GM13977 (cell line): Measurements from ENCODE around the gene ITPRIPL1.

Experiments
- DNase-seq: peaks from one replicate; pipeline ENCODE4 v3.0.0; 2012; ENCODE audit warnings: low spot score
- in situ Hi-C: fragments of 300-500 bp; cut with MboI; formaldehyde crosslinking; loops from one replicate; pipeline ENCODE4 v1.12.0; 2022; ENCODE audit warnings: low sequenced_read_pairs, low pct_unique_long_range_greater_than_20kb, mixed read lengths, inconsistent platforms; ENCODE audit not compliant: unreplicated experiment
- TF ChIP-seq, protein P1 (sequence below): IDR thresholded peaks from 2 replicates; pipeline ENCODE4 v1.5.1; 2012; ENCODE audit warnings: mild to moderate bottlenecking, control low read depth; ENCODE audit not compliant: insufficient read depth; ENCODE audit errors: extremely low read depth, missing control alignments

Gene ITPRIPL1

DNA sequence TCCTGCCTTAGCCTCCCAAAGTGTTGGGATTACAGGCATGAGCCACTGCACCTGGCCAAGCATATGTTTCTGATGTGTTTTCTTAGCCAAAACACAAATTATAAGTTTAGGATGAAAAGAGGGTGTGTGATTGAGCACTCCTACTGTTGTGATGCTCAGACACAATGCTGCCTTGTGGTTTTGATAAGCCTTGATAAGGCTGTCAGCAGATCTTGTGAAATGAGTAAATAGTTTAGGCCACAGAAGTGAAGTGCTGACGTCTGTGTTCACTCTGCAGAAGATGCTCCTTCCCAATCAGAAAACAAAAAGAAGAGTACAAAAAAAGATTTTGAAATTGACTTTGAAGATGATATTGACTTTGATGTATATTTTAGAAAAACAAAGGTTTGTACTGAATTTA lies 34.7 kb downstream of the ITPRIPL1 start:
- in situ Hi-C loops = no loop called here
- TF ChIP-seq, protein P1, sequence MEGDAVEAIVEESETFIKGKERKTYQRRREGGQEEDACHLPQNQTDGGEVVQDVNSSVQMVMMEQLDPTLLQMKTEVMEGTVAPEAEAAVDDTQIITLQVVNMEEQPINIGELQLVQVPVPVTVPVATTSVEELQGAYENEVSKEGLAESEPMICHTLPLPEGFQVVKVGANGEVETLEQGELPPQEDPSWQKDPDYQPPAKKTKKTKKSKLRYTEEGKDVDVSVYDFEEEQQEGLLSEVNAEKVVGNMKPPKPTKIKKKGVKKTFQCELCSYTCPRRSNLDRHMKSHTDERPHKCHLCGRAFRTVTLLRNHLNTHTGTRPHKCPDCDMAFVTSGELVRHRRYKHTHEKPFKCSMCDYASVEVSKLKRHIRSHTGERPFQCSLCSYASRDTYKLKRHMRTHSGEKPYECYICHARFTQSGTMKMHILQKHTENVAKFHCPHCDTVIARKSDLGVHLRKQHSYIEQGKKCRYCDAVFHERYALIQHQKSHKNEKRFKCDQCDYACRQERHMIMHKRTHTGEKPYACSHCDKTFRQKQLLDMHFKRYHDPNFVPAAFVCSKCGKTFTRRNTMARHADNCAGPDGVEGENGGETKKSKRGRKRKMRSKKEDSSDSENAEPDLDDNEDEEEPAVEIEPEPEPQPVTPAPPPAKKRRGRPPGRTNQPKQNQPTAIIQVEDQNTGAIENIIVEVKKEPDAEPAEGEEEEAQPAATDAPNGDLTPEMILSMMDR = no peak
- no peak for DNase-seq

DNA sequence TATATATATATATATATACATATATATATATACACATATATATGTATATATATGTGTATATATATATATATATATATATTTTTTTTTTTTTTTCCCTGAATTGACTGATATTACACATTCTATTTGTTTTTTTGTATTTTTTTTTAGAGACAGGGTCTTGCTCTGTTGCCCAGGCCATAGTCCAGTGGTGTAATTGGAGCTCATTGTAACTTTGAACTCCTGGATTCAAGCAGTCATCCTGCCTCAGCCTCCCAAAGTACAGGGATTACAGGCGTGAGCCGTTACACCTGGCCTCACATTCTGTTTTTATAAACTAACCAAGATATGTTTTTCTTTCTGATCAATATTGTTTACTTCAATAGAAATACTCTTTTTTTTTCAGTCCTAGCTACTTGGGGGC lies 36.6 kb downstream of the ITPRIPL1 start:
- no peak for DNase-seq
- in situ Hi-C loops = no loop called here
- TF ChIP-seq, protein P1 = no peak

DNA sequence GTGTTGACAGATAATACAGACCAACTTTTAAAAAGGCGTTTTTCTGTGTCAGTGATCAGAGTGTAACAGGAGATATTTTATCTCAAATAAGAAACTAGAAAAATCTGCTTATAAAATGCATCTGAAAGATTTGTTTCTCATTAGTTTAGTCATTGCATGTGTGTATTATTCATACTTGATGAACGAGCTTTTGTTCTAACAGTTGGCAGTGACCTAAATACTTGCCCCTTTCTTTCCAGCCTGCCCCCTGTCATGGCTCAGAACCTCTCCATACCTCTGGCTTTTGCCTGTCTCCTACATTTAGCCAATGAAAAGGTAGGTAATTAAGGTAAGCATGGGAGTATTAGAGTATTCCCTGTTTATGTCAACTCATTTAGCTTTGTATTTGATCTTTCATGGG lies 44.1 kb downstream of the ITPRIPL1 start:
- no peak for DNase-seq
- TF ChIP-seq, protein P1 = no peak
- in situ Hi-C loops = no loop called here

DNA sequence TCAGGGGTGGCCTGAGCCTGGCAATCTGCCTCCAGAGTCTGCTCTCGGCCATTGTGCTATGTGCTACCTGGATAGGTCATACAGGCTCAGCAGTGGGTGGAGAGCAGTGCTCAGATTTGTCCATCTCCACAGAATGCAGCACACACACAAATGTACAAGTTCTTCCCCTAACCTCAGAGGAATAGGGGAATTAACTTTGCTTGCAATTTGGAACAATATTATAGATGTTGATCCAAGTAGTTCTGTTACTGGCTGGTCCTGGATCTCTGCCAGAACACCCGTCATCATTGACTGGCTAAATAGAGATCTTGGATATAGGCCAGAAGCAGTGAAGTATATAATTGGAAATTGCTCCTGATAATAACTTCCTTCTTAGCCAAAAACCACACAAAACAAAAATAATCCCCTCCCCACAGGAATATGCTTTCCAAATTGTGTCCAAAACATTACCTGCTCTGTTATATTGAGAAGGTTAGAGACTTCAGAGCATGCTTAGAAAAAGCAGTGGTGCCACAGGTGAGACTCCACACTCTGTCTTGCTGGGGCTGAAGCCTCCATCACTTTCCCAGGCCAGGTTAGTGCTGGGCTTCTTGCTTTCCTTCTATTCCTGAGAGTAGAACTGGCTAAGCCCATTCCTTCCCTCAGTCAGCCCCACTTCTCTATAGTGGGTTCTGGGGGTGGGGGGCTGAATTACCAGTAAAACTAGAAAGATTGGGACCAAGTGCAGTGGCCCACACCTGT lies 49.3 kb downstream of the ITPRIPL1 start:
- TF ChIP-seq, protein P1 = no peak
- no peak for DNase-seq
- in situ Hi-C loops = no loop called here
